ENCODE data around the gene C1QTNF12.

DNA sequence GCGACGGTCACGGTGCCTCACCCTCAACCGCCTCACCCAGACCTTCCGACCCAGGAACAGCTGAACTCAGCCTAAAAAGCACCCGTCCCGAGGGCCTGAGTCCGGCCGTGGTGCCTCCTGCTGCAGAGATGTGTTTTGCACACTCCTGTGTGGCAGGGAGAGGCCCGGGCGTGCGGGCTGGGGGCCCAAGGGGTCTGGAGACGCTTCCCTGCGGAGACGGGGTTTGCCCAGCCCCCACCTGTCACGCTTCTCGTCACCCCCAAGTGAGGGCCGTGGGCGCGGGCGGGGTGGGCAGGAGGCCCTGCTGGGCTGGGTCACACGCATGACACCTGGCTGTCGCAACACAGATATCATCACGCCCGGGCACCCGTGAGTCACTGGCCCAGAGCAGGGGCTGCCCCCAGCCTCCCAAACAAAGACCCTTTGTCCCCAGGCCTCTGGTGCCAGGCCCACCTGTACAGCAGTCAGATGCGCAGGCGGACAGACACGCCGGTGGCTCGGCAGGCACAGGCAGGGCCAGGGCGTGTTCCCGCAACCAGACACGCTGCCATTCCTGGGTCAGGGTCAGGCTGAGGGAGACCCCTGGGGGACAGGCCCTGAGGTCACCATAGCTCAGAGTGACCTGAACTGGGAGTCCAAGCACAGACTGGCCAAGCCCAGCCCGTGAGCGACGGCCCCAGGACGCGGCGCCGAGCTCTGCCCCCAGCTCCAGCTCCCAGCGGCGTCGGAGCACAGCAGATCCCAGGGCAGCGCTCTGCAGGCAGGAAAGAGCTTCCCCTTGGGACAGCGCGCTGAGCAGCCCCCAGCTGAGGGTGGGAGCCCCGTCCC, 8.4 kb downstream of the C1QTNF12 start:
- TF ChIP-seq, protein P1, sequence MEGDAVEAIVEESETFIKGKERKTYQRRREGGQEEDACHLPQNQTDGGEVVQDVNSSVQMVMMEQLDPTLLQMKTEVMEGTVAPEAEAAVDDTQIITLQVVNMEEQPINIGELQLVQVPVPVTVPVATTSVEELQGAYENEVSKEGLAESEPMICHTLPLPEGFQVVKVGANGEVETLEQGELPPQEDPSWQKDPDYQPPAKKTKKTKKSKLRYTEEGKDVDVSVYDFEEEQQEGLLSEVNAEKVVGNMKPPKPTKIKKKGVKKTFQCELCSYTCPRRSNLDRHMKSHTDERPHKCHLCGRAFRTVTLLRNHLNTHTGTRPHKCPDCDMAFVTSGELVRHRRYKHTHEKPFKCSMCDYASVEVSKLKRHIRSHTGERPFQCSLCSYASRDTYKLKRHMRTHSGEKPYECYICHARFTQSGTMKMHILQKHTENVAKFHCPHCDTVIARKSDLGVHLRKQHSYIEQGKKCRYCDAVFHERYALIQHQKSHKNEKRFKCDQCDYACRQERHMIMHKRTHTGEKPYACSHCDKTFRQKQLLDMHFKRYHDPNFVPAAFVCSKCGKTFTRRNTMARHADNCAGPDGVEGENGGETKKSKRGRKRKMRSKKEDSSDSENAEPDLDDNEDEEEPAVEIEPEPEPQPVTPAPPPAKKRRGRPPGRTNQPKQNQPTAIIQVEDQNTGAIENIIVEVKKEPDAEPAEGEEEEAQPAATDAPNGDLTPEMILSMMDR (IDR thresholded peaks at IDR 0.05): no peak
- TF ChIP-seq POLR2AphosphoS5 (IDR thresholded peaks at IDR 0.05) (no peak), EP300 (IDR thresholded peaks at IDR 0.05) (no peak)

Data from sigmoid colon (tissue), 4 donors.